Peyer's patch (tissue), 4 donors: ENCODE measurements around the gene TBX5. TPM values are rescaled to one million over a fixed set of nuclear protein-coding genes. Genes with fewer than 3 reads are reported as not detected.

ENCODE experiments used
- DNase-seq, 3 donors: peaks; one replicate each; pipeline ENCODE4 v3.0.0-alpha.2; 2017 to 2019
- H3K27ac ChIP-seq, 4 donors: fragments of 200-600 bp; sonication (generic); one replicate each; pipeline ENCODE4 v1.5.1; 2016 to 2019
- H3K27me3 ChIP-seq, 2 donors: fragments of 200-600 bp; sonication (generic); one replicate each; pipeline ENCODE4 v1.5.1; 2019
- H3K36me3 ChIP-seq, 3 donors: fragments of 200-600 bp; sonication (generic); one replicate each; pipeline ENCODE4 v1.5.1; 2016 to 2019
- H3K4me1 ChIP-seq, 4 donors: fragments of 200-600 bp; sonication (generic); one replicate each; pipeline ENCODE4 v1.5.1; 2016 to 2019
- H3K4me3 ChIP-seq, 4 donors: fragments of 200-600 bp; sonication (generic); 1 replicate in 3 of 4; 2 replicates in 1 of 4; pipeline ENCODE4 v1.5.1; 2016 to 2019; ENCODE audit warnings: mild to moderate bottlenecking in 1 of 4
- H3K9me3 ChIP-seq, 4 donors: fragments of 200-600 bp; sonication (generic); one replicate each; pipeline ENCODE4 v1.5.1; 2016 to 2019; ENCODE audit warnings: mild to moderate bottlenecking in 1 of 4
- POLR2A ChIP-seq, 2 donors: fragments of 450-650 bp; IDR thresholded peaks; one replicate each; pipeline ENCODE4 v1.5.1; 2017; ENCODE audit warnings: antibody characterized with exemption in 2 of 2, mild to moderate bottlenecking in 2 of 2, moderate library complexity in 2 of 2
- total RNA-seq, 4 donors: library from RNA; depleted of rRNA; stranded (reverse); fragments of >200 nt; gene quantifications; one replicate each; pipeline ENCODE4 v1.1.0, GENCODE V29; 2016
- TF ChIP-seq, protein P1 (sequence below), 6 experiments: fragments of 450-650 bp in 4 of 6; fragments of 200-600 bp in 2 of 6; sonication (generic) in 1 of 6; IDR thresholded peaks; one replicate each; pipeline ENCODE4 v1.5.1; 2017 to 2019; ENCODE audit warnings: antibody characterized with exemption in 6 of 6, mild to moderate bottlenecking in 3 of 6, moderate library complexity in 1 of 6

Gene TBX5
- total RNA-seq, 4 donors from 2014 or later = not detected

DNA sequence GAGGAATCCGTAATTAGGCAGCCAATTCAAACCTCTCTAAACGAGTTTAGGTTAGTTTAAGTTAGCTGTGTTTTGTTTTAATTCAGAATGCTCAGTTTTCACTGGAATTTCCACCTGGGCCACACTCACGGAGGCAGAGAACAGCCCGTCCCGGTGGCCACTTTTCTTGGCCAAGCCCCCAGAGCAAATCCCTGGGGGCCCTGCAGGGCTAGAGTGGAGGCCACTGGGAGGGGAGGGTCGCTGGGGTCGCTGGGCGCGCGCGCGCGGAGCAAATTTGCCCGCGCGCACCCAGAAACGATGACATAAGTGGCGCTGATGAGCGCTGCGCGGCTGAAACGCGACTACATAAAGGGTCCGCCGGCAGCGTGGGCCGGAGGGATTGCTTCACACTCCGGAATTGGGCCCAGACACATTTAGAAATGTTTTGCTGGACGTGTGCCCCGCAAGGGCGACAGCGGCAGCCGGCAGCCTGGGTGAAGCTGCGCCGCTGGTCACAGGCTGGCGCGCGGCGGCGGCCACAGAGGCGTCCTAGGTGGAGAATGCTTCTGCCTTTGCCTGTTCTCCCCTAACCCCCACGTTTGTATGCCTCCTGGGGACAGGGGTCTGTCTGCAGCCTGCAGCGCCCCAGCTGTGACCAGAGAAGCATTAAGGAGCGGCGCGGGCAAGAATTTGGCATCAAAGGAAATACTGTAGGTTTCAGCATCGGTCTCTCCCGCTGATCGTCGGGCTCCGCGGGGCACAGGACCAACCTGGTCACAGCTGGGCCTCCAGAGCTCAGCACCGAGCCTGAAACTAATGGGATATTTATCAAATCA is 37.9 kb upstream of the TBX5 start:
- Histone ChIP-seq H3K4me3 (no peak overlapping the region), H3K9me3 (no peaks in the 10 kb centered on the region), H3K27me3 (peaks cover 0 to 31% of the 10 kb centered on the region in 2 donors), H3K27ac (no peak overlapping the region), H3K36me3 (no peaks in the 10 kb centered on the region), H3K4me1 (no peaks in the 10 kb centered on the region)
- no peak for DNase-seq
- TF ChIP-seq, protein P1, sequence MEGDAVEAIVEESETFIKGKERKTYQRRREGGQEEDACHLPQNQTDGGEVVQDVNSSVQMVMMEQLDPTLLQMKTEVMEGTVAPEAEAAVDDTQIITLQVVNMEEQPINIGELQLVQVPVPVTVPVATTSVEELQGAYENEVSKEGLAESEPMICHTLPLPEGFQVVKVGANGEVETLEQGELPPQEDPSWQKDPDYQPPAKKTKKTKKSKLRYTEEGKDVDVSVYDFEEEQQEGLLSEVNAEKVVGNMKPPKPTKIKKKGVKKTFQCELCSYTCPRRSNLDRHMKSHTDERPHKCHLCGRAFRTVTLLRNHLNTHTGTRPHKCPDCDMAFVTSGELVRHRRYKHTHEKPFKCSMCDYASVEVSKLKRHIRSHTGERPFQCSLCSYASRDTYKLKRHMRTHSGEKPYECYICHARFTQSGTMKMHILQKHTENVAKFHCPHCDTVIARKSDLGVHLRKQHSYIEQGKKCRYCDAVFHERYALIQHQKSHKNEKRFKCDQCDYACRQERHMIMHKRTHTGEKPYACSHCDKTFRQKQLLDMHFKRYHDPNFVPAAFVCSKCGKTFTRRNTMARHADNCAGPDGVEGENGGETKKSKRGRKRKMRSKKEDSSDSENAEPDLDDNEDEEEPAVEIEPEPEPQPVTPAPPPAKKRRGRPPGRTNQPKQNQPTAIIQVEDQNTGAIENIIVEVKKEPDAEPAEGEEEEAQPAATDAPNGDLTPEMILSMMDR (IDR thresholded peaks at IDR 0.05) = no peak

- no peak for TF ChIP-seq POLR2A (IDR thresholded peaks at IDR 0.05)
- TF ChIP-seq, protein P1 (IDR thresholded peaks at IDR 0.05) = no peak
- peaks cover 0 to 31% of the 10 kb centered on the region in 2 donors for H3K27me3 ChIP-seq
Measured at GRCh38 chr12:114442578-114442977, 36.6 kb upstream of the TBX5 start.

GRCh38 chr12:114441545-114441944 is 35.6 kb upstream of the TBX5 start:
- H3K4me3 ChIP-seq = no peak overlapping the region
- TF ChIP-seq, protein P1 (IDR thresholded peaks at IDR 0.05) = no peak
- TF ChIP-seq POLR2A (IDR thresholded peaks at IDR 0.05) = no peak
- H3K9me3 ChIP-seq = no peaks in the 10 kb centered on the region
- H3K27me3 ChIP-seq = peaks cover 0 to 24% of the 10 kb centered on the region in 2 donors
- H3K4me1 ChIP-seq = no peaks in the 10 kb centered on the region
- no peaks in the 10 kb centered on the region for H3K36me3 ChIP-seq
- no peak for DNase-seq
- no peak overlapping the region for H3K27ac ChIP-seq

More at GRCh38 chr12:114442578-114442977, 36.6 kb upstream of the TBX5 start:
- Histone ChIP-seq H3K27ac (no peak overlapping the region), H3K4me3 (no peak overlapping the region), H3K4me1 (no peaks in the 10 kb centered on the region), H3K9me3 (no peaks in the 10 kb centered on the region), H3K36me3 (no peaks in the 10 kb centered on the region)
- no peak for DNase-seq

DNA sequence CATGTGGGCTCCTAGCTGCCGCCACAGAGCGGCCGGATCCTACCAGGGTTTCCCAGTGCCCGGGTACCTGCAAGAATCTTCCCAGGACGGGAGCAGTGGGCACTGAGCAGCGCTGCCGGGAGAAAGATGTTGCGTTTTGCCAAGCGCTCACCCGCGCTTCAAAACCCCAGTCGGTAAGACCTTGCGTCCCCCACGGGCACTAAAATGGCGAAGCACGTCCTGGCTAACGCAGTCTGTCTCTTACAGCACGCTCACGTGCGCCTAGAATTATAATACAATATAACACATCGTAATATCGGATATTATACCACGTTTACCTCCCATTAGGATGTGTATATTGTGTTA is 35.1 kb upstream of the TBX5 start:
- H3K4me1 ChIP-seq = no peaks in the 10 kb centered on the region
- no peak for DNase-seq
- no peaks in the 10 kb centered on the region for H3K9me3 ChIP-seq
- H3K27me3 ChIP-seq = peaks cover 0 to 19% of the 10 kb centered on the region in 2 donors
- H3K36me3 ChIP-seq = no peaks in the 10 kb centered on the region
- no peak overlapping the region for H3K27ac ChIP-seq
- H3K4me3 ChIP-seq = no peak overlapping the region
- TF ChIP-seq POLR2A (IDR thresholded peaks at IDR 0.05) = no peak
- TF ChIP-seq, protein P1 (IDR thresholded peaks at IDR 0.05) = no peak

GRCh38 chr12:114440270-114441038 is 34.5 kb upstream of the TBX5 start:
- DNase-seq = no peak
- Histone ChIP-seq H3K36me3 (no peaks in the 10 kb centered on the region), H3K27me3 (peaks cover 0 to 19% of the 10 kb centered on the region in 2 donors), H3K4me3 (no peak overlapping the region), H3K9me3 (no peaks in the 10 kb centered on the region), H3K27ac (no peak overlapping the region), H3K4me1 (no peaks in the 10 kb centered on the region)
- TF ChIP-seq POLR2A (IDR thresholded peaks at IDR 0.05) = no peak
- TF ChIP-seq, protein P1 (IDR thresholded peaks at IDR 0.05) = no peak
